Liver (tissue), 9 donors: ENCODE results near the gene NFIA. TPM values are rescaled to one million over a fixed set of nuclear protein-coding genes. Genes with fewer than 3 reads are reported as not detected.
A peak's percentile ranks its signal among the peaks of the same experiment; 100 is the strongest.

Source experiments
- DNase-seq: peaks from one replicate; pipeline ENCODE4 v3.0.0-alpha.2; 2017; ENCODE audit warnings: low spot score
- H3K27ac ChIP-seq, 2 donors: one replicate each; pipeline ENCODE4 v1.7.0; 2013; ENCODE audit warnings: inconsistent platforms in 2 of 2, low read length in 2 of 2, control low read depth in 1 of 2, low read depth in 1 of 2, mild to moderate bottlenecking in 1 of 2
- H3K27me3 ChIP-seq, 4 donors: one replicate each; pipeline versions ENCODE4 v1.6.1 to v1.7.0; 2013; ENCODE audit warnings: low read length in 3 of 4, inconsistent platforms in 1 of 4, mild to moderate bottlenecking in 1 of 4, moderate library complexity in 1 of 4; ENCODE audit not compliant: control insufficient read depth in 4 of 4, insufficient read depth in 4 of 4
- H3K36me3 ChIP-seq, 4 donors: one replicate each; pipeline versions ENCODE4 v1.6.1 to v1.7.0; 2013; ENCODE audit warnings: low read length in 3 of 4, mild to moderate bottlenecking in 3 of 4, low read depth in 1 of 4, moderate library complexity in 1 of 4; ENCODE audit not compliant: control insufficient read depth in 4 of 4, insufficient read depth in 3 of 4
- H3K4me1 ChIP-seq, 4 donors: one replicate each; pipeline versions ENCODE4 v1.6.1 to v1.7.0; 2013; ENCODE audit warnings: low read length in 3 of 4, mild to moderate bottlenecking in 3 of 4, moderate library complexity in 1 of 4; ENCODE audit not compliant: control insufficient read depth in 4 of 4, insufficient read depth in 4 of 4
- H3K4me3 ChIP-seq, 3 donors: one replicate each; pipeline versions ENCODE4 v1.6.1 to v1.7.0; 2013; ENCODE audit warnings: low read length in 3 of 3, control low read depth in 1 of 3, low read depth in 1 of 3, mild to moderate bottlenecking in 1 of 3
- H3K9ac ChIP-seq, 2 donors: one replicate each; pipeline ENCODE4 v1.7.0; 2013; ENCODE audit warnings: low read length in 2 of 2, mild to moderate bottlenecking in 2 of 2, moderate library complexity in 2 of 2, control low read depth in 1 of 2, low read depth in 1 of 2
- H3K9me3 ChIP-seq, 4 donors: one replicate each; pipeline versions ENCODE4 v1.6.1 to v1.7.0; 2013; ENCODE audit warnings: low read length in 3 of 4; ENCODE audit not compliant: control insufficient read depth in 4 of 4
- EGR1 ChIP-seq, 2 donors: IDR thresholded peaks; 2 replicates each; pipeline ENCODE4 v1.6.1; 2016 to 2018; ENCODE audit warnings: antibody characterized with exemption in 2 of 2, low read depth in 2 of 2
- FOXA1 ChIP-seq: IDR thresholded peaks from 2 replicates; pipeline ENCODE4 v1.6.1; 2016; ENCODE audit warnings: antibody characterized with exemption
- FOXA2 ChIP-seq: IDR thresholded peaks from 2 replicates; pipeline ENCODE4 v1.6.1; 2016; ENCODE audit warnings: antibody characterized with exemption
- GABPA ChIP-seq, 2 donors: IDR thresholded peaks in 1 of 2; conservative IDR thresholded peaks in 1 of 2; 2 replicates each; pipeline ENCODE4 v1.6.1; 2016; ENCODE audit warnings: antibody characterized with exemption in 2 of 2, mild to moderate bottlenecking in 1 of 2, moderate library complexity in 1 of 2
- HNF4A ChIP-seq, 2 donors: conservative IDR thresholded peaks; 2 replicates each; pipeline ENCODE4 v1.6.1; 2016; ENCODE audit warnings: antibody characterized with exemption in 2 of 2, mild to moderate bottlenecking in 2 of 2
- HNF4G ChIP-seq: IDR thresholded peaks from 2 replicates; pipeline ENCODE4 v1.6.1; 2016; ENCODE audit warnings: antibody characterized with exemption
- JUND ChIP-seq, 2 donors: IDR thresholded peaks; 2 replicates each; pipeline ENCODE4 v1.6.1; 2016; ENCODE audit warnings: antibody characterized with exemption in 2 of 2
- NR2F2 ChIP-seq: IDR thresholded peaks from 2 replicates; pipeline ENCODE4 v1.6.1; 2016; ENCODE audit warnings: antibody characterized with exemption
- RAD21 ChIP-seq, 2 donors: IDR thresholded peaks; 2 replicates each; pipeline ENCODE4 v1.6.1; 2016; ENCODE audit warnings: antibody characterized with exemption in 2 of 2, mild to moderate bottlenecking in 2 of 2
- RXRA ChIP-seq, 2 donors: IDR thresholded peaks; 2 replicates each; pipeline ENCODE4 v1.6.1; 2017 to 2018; ENCODE audit warnings: antibody characterized with exemption in 2 of 2, mild to moderate bottlenecking in 1 of 2
- SP1 ChIP-seq: IDR thresholded peaks from 2 replicates; pipeline ENCODE4 v1.6.1; 2018; ENCODE audit warnings: antibody characterized with exemption, mild to moderate bottlenecking
- TAF1 ChIP-seq: conservative IDR thresholded peaks from 2 replicates; pipeline ENCODE4 v1.6.1; 2016; ENCODE audit warnings: antibody characterized with exemption, mild to moderate bottlenecking
- YY1 ChIP-seq: IDR thresholded peaks from 2 replicates; pipeline ENCODE4 v1.6.1; 2016; ENCODE audit warnings: antibody characterized with exemption, mild to moderate bottlenecking
- WGBS: extraction: QIAGEN DNeasy Blood & Tissue Kit; methylation state at CpG from one replicate; pipeline ENCODE4 v1.1.7; 2013; 5-methylcytosine and 5-hydroxymethylcytosine counted together
- polyA plus RNA-seq, 2 donors: library from polyadenylated mRNA; stranded (reverse) in 1 of 2; unstranded in 1 of 2; fragments of 200-250 nt in 1 of 2; fragments of >200 nt in 1 of 2; fragmentation: Nextera tagmentation in 1 of 2; extraction: Ambion mirVana in 1 of 2; gene quantifications; one replicate each; pipeline versions ENCODE4 v1.2.1 to v1.2.3, GENCODE V29; 2013 to 2015
- total RNA-seq, 2 donors: library from RNA; depleted of rRNA; stranded (reverse); fragments of >200 nt; gene quantifications; one replicate each; pipeline ENCODE4 v1.2.3, GENCODE V29; 2014
- TF ChIP-seq, protein P1 (sequence below): fragments of 150-350 bp; IDR thresholded peaks from 2 replicates; pipeline ENCODE4 v1.5.1; 2017; ENCODE audit warnings: improper control_type of control experiment, low read depth, low read length; ENCODE audit not compliant: missing input control
- TF ChIP-seq, protein P2 (sequence below): IDR thresholded peaks from 2 replicates; pipeline ENCODE4 v1.6.1; 2016; ENCODE audit warnings: antibody characterized with exemption
- TF ChIP-seq, protein P3 (sequence below): IDR thresholded peaks from 2 replicates; pipeline ENCODE4 v1.6.1; 2016; ENCODE audit warnings: antibody characterized with exemption
- TF ChIP-seq, protein P4 (sequence below): IDR thresholded peaks from 2 replicates; pipeline ENCODE4 v1.6.1; 2016; ENCODE audit warnings: antibody characterized with exemption, mild to moderate bottlenecking
- TF ChIP-seq, protein P5 (sequence below): IDR thresholded peaks from 2 replicates; pipeline ENCODE4 v1.6.1; 2016; ENCODE audit warnings: antibody characterized with exemption
- donor health status: healthy.
- donor health status: healthy.
- donor health status: healthy.
- donor health status: healthy.
- donor health status: healthy.

Gene NFIA
- total and polyA plus RNA-seq, 4 donors = 6.8 to 53.7 (median 22.2) TPM

GRCh38 chr1:61210435-61211154 is 128.2 kb downstream of the NFIA start:
- H3K4me3 ChIP-seq = no peak overlapping the region
- H3K4me1 ChIP-seq = peaks cover 7 to 30% (median 22%) of the 10 kb centered on the region in 4 donors
- H3K9me3 ChIP-seq = no peaks in the 10 kb centered on the region
- H3K36me3 ChIP-seq = no peaks in the 10 kb centered on the region
- TF ChIP-seq HNF4G (no peak), RAD21 (IDR thresholded peaks at IDR 0.05) (peak; percentile 41 to 66)
- TF ChIP-seq, protein P1, sequence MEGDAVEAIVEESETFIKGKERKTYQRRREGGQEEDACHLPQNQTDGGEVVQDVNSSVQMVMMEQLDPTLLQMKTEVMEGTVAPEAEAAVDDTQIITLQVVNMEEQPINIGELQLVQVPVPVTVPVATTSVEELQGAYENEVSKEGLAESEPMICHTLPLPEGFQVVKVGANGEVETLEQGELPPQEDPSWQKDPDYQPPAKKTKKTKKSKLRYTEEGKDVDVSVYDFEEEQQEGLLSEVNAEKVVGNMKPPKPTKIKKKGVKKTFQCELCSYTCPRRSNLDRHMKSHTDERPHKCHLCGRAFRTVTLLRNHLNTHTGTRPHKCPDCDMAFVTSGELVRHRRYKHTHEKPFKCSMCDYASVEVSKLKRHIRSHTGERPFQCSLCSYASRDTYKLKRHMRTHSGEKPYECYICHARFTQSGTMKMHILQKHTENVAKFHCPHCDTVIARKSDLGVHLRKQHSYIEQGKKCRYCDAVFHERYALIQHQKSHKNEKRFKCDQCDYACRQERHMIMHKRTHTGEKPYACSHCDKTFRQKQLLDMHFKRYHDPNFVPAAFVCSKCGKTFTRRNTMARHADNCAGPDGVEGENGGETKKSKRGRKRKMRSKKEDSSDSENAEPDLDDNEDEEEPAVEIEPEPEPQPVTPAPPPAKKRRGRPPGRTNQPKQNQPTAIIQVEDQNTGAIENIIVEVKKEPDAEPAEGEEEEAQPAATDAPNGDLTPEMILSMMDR = peak; percentile 2
- no peak for DNase-seq
- no peaks in the 10 kb centered on the region for H3K27me3 ChIP-seq
- H3K9ac ChIP-seq = no peak overlapping the region
- 87% methylated on average over 3 of the region's 3 CpGs for WGBS
- H3K27ac ChIP-seq = peak overlapping the region; percentile 21 to 29

- 56% methylated on average over 12 of the region's 12 CpGs for WGBS
- no peak for DNase-seq
Measured at GRCh38 chr1:61213245-61214011, 131.1 kb downstream of the NFIA start.

More at GRCh38 chr1:61213245-61214011, 131.1 kb downstream of the NFIA start:
- Histone ChIP-seq H3K36me3 (no peaks in the 10 kb centered on the region), H3K4me1 (peaks cover 9 to 38% (median 25%) of the 10 kb centered on the region in 4 donors), H3K4me3 (no peak overlapping the region), H3K9me3 (no peaks in the 10 kb centered on the region), H3K27me3 (no peaks in the 10 kb centered on the region), H3K9ac (peak overlapping the region in 1 of 2 donors; percentile 51), H3K27ac (peak overlapping the region; percentile 89 to 93)
- TF ChIP-seq SP1 (peak; percentile 82), FOXA2 (no peak), FOXA1 (no peak), NR2F2 (no peak), HNF4A (conservative IDR thresholded peaks at IDR 0.05) (peak; percentile 88 to 89), TAF1 (no peak), EGR1 (IDR thresholded peaks at IDR 0.05; ENCODE audit: low read depth in 2 of 2) (peak in 1 of 2 donors; percentile 28), JUND (IDR thresholded peaks at IDR 0.05) (peak; percentile 58 to 67), RAD21 (IDR thresholded peaks at IDR 0.05) (peak; percentile 53 to 73), HNF4G (peak; percentile 39), GABPA (IDR thresholded peaks at IDR 0.05 in 1 of 2, conservative IDR thresholded peaks at IDR 0.05 in 1 of 2) (no peak), YY1 (peak; percentile 92), RXRA (IDR thresholded peaks at IDR 0.05) (peak; percentile 78 to 87)
- TF ChIP-seq, protein P1 = no peak
- TF ChIP-seq, protein P2, sequence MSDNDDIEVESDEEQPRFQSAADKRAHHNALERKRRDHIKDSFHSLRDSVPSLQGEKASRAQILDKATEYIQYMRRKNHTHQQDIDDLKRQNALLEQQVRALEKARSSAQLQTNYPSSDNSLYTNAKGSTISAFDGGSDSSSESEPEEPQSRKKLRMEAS = peak; percentile 68
- TF ChIP-seq, protein P3, sequence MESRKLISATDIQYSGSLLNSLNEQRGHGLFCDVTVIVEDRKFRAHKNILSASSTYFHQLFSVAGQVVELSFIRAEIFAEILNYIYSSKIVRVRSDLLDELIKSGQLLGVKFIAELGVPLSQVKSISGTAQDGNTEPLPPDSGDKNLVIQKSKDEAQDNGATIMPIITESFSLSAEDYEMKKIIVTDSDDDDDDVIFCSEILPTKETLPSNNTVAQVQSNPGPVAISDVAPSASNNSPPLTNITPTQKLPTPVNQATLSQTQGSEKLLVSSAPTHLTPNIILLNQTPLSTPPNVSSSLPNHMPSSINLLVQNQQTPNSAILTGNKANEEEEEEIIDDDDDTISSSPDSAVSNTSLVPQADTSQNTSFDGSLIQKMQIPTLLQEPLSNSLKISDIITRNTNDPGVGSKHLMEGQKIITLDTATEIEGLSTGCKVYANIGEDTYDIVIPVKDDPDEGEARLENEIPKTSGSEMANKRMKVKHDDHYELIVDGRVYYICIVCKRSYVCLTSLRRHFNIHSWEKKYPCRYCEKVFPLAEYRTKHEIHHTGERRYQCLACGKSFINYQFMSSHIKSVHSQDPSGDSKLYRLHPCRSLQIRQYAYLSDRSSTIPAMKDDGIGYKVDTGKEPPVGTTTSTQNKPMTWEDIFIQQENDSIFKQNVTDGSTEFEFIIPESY = peak; percentile 62
- TF ChIP-seq, protein P4, sequence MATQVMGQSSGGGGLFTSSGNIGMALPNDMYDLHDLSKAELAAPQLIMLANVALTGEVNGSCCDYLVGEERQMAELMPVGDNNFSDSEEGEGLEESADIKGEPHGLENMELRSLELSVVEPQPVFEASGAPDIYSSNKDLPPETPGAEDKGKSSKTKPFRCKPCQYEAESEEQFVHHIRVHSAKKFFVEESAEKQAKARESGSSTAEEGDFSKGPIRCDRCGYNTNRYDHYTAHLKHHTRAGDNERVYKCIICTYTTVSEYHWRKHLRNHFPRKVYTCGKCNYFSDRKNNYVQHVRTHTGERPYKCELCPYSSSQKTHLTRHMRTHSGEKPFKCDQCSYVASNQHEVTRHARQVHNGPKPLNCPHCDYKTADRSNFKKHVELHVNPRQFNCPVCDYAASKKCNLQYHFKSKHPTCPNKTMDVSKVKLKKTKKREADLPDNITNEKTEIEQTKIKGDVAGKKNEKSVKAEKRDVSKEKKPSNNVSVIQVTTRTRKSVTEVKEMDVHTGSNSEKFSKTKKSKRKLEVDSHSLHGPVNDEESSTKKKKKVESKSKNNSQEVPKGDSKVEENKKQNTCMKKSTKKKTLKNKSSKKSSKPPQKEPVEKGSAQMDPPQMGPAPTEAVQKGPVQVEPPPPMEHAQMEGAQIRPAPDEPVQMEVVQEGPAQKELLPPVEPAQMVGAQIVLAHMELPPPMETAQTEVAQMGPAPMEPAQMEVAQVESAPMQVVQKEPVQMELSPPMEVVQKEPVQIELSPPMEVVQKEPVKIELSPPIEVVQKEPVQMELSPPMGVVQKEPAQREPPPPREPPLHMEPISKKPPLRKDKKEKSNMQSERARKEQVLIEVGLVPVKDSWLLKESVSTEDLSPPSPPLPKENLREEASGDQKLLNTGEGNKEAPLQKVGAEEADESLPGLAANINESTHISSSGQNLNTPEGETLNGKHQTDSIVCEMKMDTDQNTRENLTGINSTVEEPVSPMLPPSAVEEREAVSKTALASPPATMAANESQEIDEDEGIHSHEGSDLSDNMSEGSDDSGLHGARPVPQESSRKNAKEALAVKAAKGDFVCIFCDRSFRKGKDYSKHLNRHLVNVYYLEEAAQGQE = peak; percentile 46
- TF ChIP-seq, protein P5, sequence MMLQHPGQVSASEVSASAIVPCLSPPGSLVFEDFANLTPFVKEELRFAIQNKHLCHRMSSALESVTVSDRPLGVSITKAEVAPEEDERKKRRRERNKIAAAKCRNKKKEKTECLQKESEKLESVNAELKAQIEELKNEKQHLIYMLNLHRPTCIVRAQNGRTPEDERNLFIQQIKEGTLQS = peak; percentile 59
